Suppressor macrophage treated with lipopolysaccharide for 1 hour (primary cell): ENCODE data around the gene CFL1.

Experiments
- DNase-seq, 3 donors: peaks; one replicate each; pipeline ENCODE4 v3.0.0-alpha.2; 2020 to 2022

Gene CFL1

DNA sequence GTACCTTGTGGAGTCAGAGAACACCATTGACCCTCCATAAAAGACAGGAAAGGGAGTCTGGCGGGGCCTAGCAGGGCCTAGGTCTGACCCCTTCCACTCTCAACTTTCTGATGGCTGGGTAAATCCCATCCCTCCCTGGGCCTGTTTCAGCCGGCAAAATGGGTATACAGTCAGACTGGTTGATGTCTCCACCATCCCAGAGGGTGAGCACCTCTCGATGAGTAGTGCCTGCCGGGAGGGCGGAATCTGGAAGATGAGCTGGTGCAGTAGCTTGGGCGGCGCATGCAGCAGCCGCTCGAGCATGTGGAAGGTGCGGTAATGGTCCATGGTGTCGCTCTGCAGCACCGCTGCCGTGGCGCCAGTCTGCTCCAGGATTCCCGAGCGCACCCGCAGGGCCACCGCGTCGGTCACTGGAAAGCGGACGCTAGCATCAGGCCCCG is 29.8 kb upstream of the CFL1 start:
- DNase-seq = no peak

DNA sequence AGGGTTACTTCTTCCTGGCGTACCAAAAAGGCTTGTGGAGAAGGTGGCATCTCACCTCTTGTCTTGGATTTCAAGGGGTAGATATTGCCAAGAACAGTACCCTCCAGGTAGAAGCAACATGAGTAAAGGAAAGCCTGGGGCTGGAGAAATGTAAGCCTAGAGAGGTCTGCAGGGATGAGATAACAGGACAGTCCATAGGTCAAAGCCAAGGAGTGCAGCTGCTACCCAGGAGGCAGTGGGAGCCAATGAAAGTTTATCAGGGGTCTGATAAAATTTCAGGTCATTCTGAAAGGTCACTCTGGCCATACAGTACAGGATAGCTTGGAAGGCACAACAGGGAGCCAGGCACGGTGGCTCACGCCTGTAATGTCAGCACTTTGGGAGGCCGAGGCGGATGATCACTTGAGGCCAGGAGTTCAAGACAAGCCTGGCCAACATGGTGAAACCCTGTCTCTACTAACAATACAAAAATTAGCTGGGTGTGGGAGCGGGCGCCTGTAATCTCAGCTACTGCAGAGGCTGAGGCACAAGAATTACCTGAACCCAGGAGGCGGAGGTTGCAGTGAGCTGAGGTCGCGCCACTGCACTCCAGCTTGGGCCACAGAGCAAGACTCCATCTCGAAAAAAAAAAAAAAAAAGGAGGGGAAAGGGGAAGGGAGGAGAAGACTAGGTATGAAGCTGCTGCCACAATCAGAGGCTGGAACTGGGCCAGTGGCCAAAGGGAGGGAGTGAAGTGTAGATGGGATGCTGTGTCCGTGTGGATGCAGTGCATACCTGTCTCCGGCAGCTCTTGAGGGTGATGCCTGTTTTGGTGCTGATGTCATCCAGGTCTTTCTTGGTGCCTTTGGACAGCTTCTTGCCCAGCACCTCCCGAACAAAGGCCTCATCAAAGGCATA is 29.1 kb upstream of the CFL1 start:
- DNase-seq = no peak

DNA sequence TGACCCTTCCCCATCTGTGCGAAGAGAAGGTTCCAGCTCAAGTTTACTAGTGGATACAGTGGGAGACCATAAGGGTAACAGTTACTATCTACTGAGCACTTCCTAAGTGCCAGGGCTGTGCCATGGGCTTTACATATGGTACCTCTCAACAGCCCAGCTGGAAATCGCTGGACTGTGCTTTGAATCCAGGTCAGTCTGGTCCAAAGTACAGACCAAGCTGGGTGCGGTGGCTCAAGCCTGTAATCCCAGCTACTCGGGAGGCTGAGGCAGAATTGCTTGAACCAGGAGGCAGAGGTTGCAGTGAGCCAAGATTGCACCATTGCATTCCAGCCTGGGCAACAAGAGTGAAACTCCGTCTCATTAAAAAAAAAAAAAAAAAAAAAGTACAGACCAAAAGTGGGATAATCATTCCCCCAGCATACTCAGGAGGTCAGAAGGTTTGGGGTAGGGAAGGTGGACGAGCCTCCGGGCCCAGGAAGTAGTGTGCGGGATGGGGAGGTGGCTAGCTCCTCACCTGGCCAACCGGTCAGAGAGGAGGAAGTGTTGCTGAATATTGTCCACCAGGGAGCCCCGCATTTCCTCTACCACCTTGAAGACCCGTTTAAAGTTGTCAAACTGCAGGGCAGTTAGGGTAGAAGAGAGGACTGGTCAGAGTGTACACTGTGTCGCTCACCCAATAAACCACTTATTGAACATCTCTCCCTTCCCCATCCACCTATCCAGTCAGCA is 28.0 kb upstream of the CFL1 start:
- no peak for DNase-seq

DNA sequence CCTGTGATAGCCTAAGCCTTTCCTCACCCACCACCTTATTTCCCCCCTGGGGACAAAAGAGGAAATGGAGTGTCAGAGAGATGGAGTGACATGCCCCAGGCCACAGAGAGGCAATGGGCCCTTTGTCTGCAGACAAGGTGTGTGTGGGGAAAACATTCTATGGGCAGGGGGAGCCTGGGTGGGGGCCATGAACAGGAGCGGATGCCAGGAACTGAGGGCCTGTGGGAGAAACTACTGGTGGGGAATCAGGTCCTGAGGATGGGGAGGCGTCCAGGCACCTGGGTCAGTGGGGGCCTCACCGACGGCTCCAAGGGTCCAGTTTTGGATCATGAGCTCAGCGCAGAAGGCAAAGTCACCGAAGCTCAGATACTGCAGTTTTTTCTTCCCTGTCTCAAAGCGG is 27.3 kb upstream of the CFL1 start:
- no peak for DNase-seq

DNA sequence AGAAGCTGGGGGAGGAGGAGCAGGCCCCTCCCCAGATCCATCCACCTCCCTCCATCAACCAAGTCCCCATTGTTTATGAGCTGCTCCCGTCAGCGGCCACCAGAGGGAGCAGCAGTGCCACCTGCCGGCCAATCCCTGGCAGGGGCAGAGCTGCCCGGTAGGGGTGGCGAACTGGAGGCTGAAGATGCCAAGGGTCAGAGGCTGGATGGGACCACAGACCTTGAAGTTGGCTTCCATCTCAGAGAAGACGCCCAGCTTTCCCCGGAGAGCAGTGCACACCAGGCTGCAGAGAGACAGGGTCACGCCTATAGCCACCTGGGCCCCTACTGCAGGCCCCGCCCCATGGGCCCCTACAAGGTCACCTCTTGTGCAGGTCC is 26.7 kb upstream of the CFL1 start:
- DNase-seq = peak; percentile 88 to 92 (median 90)

DNA sequence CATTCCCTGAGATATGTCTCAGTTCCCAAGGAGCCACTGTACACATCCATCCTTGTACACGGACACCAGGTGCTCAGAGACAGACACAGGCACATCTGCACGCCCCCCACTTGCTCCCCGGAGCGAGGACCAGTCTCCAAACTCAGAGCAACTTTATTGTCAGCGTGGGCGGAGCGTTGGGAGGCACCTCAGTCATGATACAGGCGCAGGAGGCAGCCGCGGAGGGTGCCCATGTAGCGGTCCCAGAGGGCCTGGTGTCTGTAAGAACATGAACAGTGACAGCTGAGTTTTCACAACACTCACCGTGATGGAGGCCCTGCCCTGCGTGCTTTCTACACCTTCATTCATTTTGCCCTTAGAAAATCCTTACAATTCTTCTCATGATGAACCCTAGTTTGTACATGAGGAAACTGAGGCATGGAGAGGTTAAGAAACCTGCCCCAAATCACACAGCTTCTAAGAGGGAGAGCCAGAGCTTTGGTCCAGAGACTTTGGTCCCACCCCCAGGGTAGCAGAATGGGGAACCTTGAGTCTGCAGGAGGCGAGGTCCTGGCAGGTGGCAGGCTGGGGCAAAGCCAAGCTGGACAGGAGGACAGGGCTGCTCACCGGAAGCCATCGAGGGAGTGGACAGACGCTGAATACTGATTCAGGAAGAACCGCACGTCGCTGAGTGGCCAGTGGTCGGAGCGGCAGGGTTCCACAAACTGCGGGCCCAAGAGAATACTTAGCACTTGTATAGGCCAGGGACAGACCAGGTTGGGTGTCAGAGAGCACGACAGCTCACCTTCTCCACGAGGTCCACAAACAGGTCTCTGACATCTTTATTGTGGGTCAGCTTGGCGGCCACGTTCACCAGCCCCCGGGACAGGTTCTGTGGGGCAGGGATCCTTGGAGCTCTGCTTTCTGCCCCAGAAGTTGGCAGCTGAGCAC is 26.1 kb upstream of the CFL1 start:
- no peak for DNase-seq

DNA sequence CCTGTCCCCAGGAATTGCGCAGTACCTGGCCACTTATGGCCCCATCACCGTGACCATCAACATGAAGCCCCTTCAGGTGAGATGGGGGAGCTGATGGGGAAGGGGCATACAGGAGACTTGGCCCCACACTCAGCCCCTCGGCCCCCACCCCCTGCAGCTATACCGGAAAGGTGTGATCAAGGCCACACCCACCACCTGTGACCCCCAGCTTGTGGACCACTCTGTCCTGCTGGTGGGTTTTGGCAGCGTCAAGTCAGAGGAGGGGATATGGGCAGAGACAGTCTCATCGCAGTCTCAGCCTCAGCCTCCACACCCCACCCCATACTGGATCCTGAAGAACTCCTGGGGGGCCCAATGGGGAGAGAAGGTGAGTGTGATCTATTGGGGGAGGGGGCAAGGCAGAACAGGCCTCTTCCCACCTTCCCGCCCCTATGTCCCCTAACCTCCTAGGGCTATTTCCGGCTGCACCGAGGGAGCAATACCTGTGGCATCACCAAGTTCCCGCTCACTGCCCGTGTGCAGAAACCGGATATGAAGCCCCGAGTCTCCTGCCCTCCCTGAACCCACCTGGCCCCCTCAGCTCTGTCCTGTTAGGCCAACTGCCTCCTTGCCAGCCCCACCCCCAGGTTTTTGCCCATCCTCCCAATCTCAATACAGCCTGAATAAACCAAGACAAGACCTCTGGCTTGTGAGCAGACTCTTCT is 25.2 kb upstream of the CFL1 start:
- DNase-seq = no peak

DNA sequence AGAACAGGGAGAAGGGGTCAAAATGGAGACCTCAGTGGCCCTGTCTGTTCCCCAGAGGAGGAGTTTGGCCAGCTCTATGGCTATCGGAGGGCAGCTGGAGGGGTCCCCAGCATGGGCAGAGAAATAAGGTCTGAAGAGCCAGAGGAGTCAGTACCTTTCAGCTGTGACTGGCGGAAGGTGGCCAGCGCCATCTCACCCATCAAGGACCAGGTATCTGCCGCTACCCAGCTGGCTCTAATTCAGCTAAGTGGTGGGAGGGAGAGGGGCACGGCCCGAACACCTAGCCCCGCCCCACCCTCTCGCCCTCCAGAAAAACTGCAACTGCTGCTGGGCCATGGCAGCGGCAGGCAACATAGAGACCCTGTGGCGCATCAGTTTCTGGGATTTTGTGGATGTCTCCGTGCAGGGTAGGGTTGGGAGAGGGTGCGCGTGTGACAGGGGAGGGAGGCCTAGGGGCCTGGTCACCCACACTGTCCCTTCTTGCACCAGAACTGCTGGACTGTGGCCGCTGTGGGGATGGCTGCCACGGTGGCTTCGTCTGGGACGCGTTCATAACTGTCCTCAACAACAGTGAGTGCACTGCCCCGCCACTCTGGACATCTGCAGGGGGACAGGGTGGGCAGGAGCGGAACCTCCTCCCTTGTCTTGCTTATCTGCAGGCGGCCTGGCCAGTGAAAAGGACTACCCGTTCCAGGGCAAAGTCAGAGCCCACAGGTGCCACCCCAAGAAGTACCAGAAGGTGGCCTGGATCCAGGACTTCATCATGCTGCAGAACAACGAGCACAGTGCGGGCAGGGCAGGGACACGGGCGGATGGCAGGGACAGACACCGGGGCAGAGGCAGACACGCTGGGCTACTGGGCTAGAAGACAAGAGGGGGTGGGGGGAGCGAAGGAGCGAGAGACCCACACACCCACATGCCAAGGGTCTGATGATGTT is 24.4 kb upstream of the CFL1 start:
- DNase-seq = no peak

DNA sequence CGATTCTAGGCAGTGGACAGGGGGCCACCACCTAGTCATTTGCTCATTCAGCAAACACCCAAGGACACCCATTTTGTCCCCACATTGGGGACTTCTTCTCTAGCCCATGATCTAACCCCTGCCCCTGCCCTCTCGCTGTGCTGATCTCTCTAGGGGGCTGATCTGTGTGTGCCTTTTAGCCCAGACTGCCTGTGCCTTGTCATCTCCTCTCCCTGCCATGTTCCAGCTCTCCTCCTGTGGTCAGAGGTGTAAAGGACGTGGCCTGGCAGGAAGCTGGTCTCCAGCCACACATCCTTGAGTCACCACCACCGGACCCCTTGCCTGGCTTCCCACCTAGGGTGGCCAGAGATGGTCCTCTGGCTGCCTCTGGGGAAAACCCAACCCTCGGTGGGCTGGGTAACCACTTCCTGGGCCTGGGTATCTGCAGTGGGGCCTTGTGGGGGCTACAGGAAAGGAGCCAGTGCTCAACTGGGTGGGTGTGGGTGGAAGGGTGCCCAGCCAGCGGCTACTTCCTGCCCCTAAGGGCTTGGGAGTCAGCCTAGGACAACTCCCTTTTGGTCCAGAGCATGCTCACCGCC is 23.0 kb upstream of the CFL1 start:
- no peak for DNase-seq

DNA sequence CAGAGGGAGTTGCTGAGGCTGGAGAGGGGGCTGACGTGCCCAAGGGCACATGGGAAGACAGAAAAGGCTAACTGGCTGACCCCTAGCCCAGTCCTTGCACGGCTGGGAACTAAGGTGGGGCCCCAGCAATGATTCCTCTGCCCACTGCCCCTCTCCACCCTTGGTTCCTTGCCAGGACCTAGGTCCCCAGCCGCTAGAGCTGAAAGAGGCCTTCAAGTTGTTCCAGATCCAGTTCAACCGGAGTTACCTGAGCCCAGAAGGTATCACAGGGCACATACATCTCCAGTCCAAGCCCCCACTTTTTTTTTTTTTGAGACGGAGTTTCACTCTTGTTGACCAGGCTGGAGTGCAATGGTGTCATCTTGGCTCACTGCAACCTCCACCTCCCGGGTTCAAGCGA is 22.0 kb upstream of the CFL1 start:
- DNase-seq = no peak

DNA sequence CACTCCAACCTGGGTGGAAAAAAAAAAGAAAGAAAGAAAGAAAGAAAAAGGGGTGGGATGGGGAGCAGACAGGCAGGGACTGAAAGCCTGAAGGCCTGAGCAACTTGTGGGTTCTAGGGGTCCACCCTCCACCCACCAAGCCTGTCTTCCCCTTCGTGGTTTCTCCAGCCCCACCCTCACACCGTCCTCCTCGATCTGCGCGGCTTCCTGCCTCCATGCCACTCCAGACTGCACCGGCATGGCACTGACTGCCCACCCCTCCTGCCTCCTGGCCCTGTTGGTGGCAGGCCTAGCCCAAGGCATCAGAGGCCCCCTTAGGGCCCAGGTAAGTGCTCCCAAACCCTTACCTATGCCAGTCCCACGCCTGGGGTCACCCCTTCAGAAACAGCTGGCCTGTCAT is 21.6 kb upstream of the CFL1 start, which contains the start of gene CTSW:
Gene CTSW (plus strand): TSS at position 221 of the 400 bp plus-strand sequence. CDS start 18 bp downstream, at position 239.
- DNase-seq = no peak

DNA sequence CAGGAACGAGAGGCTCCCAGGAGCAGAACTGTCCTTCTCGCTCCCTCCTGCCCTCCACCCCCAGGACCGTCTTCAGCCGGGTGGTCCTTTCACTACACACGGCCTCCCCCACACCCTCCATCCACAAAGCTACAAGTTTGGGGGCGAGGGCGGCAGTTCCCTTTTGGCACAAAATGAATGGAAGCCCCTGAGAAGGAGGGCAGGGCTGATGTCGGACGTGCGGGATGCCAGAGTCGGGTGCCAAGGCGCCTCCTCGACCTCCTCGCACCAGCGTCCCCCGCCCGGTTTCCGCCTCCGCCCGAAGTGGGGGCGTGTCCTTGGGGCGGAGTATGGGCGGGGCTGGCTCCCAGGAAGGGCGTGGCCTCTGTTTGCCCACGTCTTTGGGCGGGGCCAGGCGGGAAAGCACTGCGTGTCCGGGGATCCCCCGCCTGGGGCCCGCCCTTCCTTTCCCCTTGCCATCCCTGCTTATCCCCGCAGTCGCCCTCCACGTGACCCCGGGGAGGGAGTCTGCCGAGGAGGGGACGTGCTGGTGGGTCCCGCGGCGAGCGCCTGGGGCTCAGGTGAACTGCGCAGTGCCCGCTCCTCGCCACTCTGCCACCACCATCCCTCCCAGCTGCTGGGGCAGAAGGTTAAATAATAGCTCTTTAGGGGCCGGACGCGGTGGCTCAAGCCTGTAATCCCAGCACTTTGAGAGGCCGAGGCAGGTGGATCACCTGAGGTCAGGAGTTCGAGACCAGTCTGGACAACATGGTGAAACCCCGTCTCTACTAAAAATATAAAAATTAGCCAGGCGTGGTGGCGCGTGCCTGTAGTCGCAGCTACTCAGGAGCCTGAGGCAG is 15.6 kb upstream of the CFL1 start:
- peak; percentile 95 to 99 (median 97) for DNase-seq

DNA sequence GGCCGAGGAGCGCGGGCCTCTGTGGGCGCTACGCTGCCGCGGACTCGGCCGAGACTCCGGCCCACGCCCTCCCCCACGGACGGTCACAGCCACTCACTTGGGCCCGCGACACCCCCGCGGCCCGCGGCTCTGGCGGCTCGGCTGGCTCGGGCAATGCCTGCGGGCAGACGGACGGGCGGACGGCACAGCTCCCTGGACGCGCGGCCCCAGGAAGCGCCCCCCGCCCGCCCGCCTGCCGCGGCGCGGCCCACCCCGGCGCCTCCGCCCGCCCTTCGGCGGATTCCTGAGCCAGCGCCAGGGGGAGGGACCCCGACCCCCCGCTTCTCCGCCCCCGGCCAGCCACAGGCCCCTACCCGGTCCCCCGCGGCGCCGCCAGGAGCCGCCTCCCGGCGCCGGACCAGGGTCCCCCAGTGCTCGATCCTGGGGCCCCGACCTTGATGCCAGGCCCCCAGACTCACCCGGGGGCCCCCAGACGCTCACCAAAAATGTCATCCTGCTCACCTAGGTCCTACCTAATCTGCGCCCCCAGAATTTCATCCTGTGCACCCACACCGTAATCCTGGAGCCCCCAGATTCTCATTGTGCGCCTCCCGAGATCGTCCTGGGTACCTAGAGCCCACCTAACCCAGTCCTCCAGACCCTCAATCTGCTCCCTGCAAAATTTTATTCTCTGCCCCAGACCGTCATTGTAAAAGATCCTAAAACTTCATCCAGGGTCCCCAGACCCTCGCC is 14.8 kb upstream of the CFL1 start, which contains the start of gene EFEMP2:
Gene EFEMP2 (minus strand): TSS at position 215 of the 732 bp plus-strand sequence. CDS start 446 bp downstream, outside the sequence.
- peak in 2 of 3 donors; percentile 52 to 62 for DNase-seq

DNA sequence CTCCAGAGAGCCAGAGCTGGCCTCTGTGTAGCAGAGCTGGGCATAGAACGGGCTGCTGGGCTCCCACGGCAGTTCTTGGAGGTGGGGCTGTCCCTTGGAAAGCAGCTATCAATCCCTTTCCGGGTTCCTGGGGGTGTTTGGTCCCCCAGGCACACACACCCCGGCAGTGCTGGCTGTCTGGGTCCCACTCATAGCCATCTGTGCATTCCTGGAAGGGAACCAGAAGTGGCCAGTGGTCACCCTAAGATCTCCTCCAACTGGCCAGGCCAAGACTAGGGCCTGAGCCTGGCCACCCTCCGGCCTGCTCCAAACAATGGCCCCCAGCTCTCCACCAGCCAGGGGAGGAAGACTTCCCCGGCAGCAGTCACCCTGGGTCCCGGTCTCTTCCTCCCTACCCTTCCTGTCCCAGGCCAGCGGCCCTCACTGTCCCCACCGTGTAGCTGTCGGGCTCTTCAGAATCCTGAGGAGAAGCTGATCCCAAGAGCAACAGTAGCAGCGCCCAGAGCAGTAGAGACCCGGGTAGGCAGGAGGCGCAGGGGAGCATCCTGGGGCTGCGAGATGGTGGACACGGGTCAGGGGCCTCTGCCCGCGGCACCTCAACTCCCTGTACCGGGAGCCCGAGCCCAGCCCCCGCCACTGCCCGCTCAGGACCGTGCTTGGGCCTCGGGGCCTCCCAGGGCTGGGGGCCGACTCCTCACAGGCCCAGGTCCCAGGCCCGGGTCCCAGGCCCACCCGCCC is 14.0 kb upstream of the CFL1 start:
- no peak for DNase-seq

DNA sequence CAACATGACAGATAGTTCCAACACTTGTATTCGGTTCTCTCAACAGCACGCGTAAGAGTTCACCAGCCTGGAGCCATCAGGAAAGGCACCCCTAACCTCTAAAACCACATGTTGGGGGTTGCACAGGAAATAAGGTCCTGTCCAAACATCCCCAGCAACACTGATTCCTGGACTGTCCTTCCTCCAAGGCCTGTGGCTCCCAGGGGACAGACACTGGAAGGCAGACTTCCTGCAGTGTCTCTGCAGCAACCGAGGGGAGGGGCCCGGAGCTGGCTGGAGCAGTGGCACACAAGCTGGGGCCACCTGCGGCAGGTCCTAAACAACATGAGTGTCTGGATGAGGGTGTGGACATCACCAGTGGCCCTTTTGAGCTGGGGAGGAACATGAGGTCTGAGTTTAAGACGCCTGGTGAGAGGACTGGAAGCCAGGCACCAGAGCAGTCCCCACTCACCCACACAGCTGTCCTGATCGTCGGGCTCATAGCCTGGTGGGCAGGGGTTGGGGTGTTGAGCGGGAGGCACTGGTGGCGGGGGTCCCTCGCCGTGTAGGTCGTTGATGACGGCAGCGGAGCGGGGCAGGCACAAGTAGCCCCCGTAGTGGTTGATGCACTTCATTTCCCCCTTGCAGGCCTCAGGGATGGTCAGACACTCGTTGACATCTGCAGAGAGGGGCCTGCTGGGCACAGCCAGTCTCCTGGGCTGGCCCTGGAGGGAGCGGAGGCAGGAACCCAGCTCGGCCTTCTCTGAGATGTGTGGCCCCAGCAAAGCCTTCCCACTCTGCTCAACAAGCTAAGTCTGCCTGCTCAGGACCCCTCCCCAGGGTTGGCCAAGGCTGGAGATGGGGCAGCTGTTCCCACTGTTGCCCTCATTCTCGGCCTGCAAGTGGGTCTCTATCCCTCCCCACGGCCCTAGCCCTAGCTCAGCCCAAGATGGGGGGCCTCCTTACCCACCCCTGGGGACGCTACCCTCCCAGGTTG is 13.0 kb upstream of the CFL1 start:
- no peak for DNase-seq

DNA sequence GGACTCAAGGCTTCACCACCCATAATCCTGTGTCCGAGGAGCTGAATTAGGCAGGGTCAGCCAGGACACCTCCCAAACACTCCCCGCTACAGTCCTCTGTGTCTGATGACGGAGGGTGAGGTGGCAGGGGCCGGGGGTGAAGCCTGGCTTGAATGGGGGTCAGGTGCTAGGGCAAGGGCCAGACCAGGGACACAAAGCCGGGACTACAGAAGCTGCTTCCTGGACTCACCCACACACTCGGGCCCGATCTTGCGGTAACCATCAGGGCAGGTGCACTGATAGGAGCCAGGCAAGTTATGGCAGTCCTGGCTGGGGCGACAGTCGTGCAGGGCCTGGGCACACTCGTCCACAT is 12.3 kb upstream of the CFL1 start:
- no peak for DNase-seq
